ENCODE data around the gene KLK13.

The KLK13 gene

DNA sequence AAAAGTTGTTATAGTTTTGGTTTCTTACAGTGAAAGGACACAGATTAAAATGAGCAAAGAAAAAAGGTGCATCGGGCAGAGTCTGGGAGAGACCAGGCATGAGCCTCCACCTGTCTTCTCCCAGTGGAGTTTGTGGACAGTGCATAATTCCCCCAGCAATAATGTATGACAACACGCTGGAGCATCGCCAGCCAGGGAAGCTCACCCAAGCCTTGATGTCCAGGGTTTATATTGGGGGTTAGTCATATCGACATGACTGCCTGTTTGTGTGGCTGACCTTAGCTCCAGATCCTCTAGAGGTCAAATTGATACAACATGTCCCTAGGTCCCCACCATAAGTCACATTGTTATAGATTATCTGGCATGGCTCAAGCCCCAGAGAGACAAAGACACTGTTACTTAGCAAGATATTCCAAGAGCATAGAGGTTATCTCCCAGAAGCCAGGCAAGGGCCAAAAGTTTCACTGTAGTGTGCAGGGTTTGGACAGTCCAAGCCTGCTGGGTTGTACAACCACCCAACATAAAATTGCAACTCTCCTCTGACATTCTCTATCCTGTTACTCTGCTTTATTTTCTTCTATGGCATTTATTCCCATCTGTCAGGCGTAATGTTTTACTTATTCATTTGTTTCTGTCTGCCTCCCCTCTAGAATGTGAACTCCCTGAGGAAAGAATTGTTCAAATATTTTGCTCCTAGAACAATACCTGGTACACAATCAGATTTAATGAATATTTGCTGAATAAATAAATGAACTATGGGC, 5.6 kb upstream of the KLK13 start:
- peaks cover 58% of the 10 kb centered on the region for H3K27me3 ChIP-seq
- no peaks in the 10 kb centered on the region for H3K36me3 ChIP-seq
- H3K27ac ChIP-seq: no peak overlapping the region
- TF ChIP-seq, protein P1, sequence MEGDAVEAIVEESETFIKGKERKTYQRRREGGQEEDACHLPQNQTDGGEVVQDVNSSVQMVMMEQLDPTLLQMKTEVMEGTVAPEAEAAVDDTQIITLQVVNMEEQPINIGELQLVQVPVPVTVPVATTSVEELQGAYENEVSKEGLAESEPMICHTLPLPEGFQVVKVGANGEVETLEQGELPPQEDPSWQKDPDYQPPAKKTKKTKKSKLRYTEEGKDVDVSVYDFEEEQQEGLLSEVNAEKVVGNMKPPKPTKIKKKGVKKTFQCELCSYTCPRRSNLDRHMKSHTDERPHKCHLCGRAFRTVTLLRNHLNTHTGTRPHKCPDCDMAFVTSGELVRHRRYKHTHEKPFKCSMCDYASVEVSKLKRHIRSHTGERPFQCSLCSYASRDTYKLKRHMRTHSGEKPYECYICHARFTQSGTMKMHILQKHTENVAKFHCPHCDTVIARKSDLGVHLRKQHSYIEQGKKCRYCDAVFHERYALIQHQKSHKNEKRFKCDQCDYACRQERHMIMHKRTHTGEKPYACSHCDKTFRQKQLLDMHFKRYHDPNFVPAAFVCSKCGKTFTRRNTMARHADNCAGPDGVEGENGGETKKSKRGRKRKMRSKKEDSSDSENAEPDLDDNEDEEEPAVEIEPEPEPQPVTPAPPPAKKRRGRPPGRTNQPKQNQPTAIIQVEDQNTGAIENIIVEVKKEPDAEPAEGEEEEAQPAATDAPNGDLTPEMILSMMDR (IDR thresholded peaks at IDR 0.05): no peak
- no peak overlapping the region for H3K4me3 ChIP-seq (ENCODE audit: low read depth in 1 of 2, low read length in 1 of 2)
- no peaks in the 10 kb centered on the region for H3K4me1 ChIP-seq (ENCODE audit: control insufficient read depth in 1 of 2, insufficient read depth in 1 of 2, low read depth in 1 of 2, low read length in 1 of 2)
- H3K9me3 ChIP-seq: no peaks in the 10 kb centered on the region

- Histone ChIP-seq H3K4me1 (ENCODE audit: control insufficient read depth in 1 of 2, insufficient read depth in 1 of 2, low read depth in 1 of 2, low read length in 1 of 2) (no peaks in the 10 kb centered on the region), H3K36me3 (no peaks in the 10 kb centered on the region), H3K27ac (no peak overlapping the region), H3K9me3 (no peaks in the 10 kb centered on the region), H3K27me3 (peaks cover 83% of the 10 kb centered on the region), H3K4me3 (ENCODE audit: low read depth in 1 of 2, low read length in 1 of 2) (no peak overlapping the region)
- TF ChIP-seq, protein P1 (IDR thresholded peaks at IDR 0.05): no peak
These were observed 1.7 kb upstream of the KLK13 start for GRCh38 chr19:51066393-51067186.

DNA sequence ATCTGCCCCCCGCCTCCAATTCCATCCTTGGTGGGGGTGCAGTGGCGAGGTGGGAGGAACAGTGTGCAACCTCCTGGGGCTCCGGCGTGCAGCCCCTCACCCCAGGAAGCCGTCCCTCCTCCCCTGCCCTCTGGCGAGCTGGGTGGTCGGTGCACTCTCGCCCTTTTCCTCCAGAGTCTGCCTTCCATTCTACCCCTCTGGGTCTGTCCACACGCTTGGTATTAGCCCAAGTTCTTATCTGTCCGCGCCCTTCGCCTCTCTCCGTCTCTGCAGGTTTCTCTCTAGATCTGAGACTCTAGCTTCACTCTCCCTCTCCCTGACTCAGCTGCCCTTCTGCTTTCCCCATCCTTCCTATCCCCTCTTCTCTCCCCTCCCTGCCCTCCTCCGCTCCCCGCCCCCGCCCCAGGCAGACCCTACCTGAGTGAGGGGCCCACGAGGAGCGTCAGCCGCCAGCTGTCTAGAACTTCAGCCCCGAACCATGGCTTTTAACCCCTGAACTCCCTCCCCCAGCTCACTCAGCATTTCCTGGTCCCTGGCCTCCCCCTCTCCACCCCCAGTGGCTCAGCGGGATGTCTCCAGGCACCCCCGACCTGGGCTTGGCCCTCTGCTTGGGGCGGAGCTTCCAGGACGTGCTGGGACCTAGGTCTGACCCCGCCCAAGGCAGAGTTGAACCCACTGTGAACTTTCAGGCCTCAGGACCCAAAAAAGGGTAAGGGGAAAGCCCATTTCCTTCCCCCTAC, 499 bp upstream of the KLK13 start:
- H3K27ac ChIP-seq: no peak overlapping the region
- TF ChIP-seq, protein P1 (IDR thresholded peaks at IDR 0.05): no peak
- H3K36me3 ChIP-seq: no peaks in the 10 kb centered on the region
- peaks cover 79% of the 10 kb centered on the region for H3K27me3 ChIP-seq
- no peaks in the 10 kb centered on the region for H3K4me1 ChIP-seq (ENCODE audit: control insufficient read depth in 1 of 2, insufficient read depth in 1 of 2, low read depth in 1 of 2, low read length in 1 of 2)
- no peaks in the 10 kb centered on the region for H3K9me3 ChIP-seq
- no peak overlapping the region for H3K4me3 ChIP-seq (ENCODE audit: low read depth in 1 of 2, low read length in 1 of 2)

GRCh38 chr19:51063664-51064063, 1.2 kb downstream of the KLK13 start:
- Histone ChIP-seq H3K4me1 (ENCODE audit: control insufficient read depth in 1 of 2, insufficient read depth in 1 of 2, low read depth in 1 of 2, low read length in 1 of 2) (no peaks in the 10 kb centered on the region), H3K4me3 (ENCODE audit: low read depth in 1 of 2, low read length in 1 of 2) (no peak overlapping the region), H3K36me3 (no peaks in the 10 kb centered on the region), H3K27me3 (peaks cover 84% of the 10 kb centered on the region), H3K27ac (no peak overlapping the region), H3K9me3 (no peaks in the 10 kb centered on the region)
- TF ChIP-seq, protein P1 (IDR thresholded peaks at IDR 0.05): no peak

- H3K4me1 ChIP-seq (ENCODE audit: control insufficient read depth in 1 of 2, insufficient read depth in 1 of 2, low read depth in 1 of 2, low read length in 1 of 2): no peaks in the 10 kb centered on the region
- H3K36me3 ChIP-seq: no peaks in the 10 kb centered on the region
- H3K9me3 ChIP-seq: no peaks in the 10 kb centered on the region
- H3K27me3 ChIP-seq: peaks cover 80% of the 10 kb centered on the region
- no peak overlapping the region for H3K4me3 ChIP-seq (ENCODE audit: low read depth in 1 of 2, low read length in 1 of 2)
- TF ChIP-seq, protein P1 (IDR thresholded peaks at IDR 0.05): no peak
- H3K27ac ChIP-seq: no peak overlapping the region
These were observed 3.9 kb downstream of the KLK13 start for GRCh38 chr19:51060973-51061372.
